Endometrial microvascular endothelial cells (primary cell): ENCODE results near the gene GABARAP. TPM values are rescaled to one million over a fixed set of nuclear protein-coding genes. Genes with fewer than 3 reads are reported as not detected.
"Not testable (repeated sequence)": the region's sequence is repeated elsewhere in the genome, so short reads cannot be mapped to it uniquely, and the experiment has no call there.

ENCODE experiments used
- in situ Hi-C: cut with HindIII; loops from 2 replicates; pipeline ENCODE4 v1.10.0; 2017; ENCODE audit warnings: low sequenced_read_pairs, low pct_unique_long_range_greater_than_20kb; ENCODE audit errors: inconsistent ontology term
- total RNA-seq: library from RNA; depleted of rRNA; stranded (reverse); fragments of >200 nt; gene quantifications from one replicate; pipeline ENCODE4 v1.2.3, GENCODE V29; 2015; ENCODE audit errors: inconsistent ontology term

Gene GABARAP
- total RNA-seq, 1 donor from 2014 or later, result 154 TPM

DNA sequence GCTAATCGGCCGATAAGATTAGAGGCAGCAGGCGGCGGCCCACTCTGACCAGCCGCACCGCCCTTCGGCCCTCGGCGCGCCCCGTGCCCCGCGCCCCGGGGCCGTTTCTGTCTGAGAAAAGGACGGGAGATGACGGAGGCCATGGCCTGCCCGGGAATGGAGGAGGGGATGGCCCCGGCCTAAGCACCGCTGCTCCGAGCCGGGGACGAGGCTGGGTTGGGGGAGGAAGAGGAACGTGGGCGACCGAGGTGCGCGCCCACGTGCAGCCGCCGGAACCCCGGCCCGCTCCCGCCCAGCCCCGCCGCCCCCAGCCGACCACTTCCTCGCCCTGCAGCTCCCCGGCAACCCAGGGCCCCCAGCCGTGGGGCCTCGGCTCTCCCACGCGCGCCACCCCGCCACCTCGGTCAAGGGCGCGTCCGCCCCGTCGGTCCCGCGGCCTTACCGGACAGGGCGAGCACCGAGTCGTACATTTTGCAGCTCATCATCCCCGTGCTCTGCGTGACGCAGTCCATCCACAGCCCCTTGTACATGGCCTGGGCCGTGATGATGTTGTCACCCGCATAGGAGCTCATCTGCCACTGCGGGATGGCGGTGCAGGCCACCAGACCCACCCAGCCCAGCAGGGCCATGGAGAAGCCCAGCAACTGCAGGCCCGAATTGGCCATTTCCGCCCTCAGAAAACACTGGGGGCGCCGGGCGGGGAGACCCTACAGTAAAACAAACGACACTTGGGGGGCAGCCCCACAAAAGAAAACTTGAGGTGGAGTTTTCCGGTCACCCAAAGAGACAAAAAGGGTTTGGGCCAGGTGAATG lies 19.3 kb upstream of the GABARAP start:
- in situ Hi-C loops, result no loop called here

DNA sequence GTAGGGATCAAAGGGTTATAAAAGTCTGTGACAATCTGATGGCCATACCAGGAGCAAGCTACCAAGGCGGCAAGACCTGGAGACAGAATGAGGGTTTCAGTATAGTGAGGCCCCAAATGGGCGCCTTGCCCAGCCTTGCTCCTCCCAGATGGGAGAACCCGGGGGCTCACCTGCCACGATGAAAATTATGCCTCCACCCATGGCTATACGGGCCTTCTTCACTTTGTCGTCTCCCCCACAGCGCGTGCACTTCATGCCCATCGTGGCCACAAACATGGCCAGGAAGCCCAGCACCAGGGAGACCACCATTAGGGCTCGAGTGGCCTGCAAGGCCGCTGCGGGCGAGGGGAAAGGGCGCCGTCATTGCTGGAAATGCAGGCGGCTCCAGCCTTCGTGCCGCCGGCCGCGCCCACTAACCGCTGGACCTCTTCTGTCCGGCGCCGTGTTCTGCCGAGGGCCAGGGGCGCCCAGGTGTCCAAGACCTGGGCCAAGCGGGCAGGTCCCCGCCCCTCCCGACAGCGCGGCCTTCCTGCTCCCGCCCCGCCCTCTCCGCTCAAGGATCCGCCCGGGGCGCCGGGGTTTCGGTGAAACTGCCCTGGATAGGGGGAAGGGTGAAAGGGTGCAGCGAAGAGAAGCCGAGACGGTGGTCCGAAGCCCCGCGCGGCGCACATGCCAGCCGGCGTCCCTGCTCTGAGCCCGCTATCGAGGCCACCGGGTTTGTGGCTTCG lies 18.6 kb upstream of the GABARAP start:
- in situ Hi-C loops, result no loop called here

DNA sequence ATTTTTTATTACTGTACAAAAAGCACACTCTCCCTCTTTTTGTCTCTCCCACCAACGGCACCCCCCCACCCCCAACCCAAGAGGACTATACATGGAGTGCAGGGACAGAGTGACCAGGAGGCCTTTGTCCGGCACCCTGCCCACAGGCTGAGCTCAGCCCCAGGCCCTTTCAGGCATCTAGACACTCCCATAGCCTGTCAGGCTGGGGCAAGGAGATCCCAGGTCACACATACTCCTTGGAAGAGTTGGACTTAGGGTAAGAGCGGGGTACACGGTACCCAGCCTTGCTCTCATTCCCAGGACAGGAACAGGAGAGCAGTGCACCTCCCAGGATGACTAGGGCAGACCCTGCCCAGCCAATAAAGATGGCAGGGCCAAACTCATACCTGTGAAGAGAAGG lies 17.9 kb upstream of the GABARAP start:
- in situ Hi-C loops, result no loop called here

GRCh38 chr17:7259555-7259889 lies 17.3 kb upstream of the GABARAP start:
- in situ Hi-C loops, result no loop called here

DNA sequence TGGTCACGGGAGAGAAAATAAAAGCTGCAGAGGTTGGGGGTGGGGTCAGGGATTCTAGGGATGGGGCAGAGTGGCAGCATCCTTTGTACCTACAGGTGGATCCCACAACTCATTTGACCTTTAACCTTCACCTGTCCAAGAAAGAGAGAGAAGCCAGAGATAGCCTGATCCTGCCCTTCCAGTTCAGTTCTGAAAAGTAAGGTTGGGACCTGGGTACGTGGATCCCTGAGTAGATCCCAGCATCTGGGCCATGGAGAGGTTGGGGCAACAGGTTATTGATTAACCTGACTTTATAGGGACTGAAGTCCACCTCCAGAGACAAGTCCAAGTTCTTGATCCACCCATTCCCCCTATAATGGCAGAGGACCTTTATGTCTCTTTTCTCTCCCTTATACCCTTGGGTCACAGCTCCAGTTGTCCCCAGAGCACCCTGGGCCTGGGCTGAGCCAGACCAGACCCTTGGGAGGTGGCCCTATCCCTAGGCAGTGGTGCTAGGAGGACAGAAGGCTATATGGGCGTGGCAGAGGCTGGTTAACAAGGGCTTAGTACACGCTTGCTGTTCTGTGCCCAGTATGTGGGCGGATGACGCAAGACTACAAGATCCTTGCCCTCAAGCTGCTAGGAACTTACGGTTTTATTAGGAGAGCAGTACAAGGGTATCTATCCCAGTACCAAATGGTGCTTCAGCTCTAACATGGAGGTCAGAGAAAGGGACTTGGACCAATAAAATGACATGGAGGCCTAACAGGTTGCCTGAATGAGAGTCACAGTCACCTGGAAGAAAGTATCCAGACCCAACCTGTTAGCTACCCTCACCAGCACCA lies 16.7 kb upstream of the GABARAP start:
- in situ Hi-C loops, result no loop called here

GRCh38 chr17:7256766-7257456 lies 14.7 kb upstream of the GABARAP start:
- in situ Hi-C loops, result no loop called here

DNA sequence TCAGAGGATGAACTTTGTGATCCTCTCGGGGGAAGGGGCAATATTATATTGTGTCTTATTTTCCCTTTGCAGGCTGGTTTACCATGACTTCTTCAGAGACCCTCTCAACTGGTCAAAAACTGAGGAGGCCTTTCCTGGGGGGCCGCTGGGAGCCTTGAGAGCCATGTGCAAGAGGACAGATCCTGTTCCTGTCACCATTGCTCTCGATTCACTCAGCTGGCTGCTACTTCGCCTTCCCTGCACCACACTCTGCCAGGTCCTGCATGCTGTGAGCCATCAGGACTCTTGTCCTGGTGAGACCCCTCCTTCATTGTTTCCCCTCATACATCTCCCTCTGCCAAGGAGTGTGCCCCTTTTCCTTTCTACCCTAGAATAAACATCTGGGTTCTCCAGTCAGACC lies 12.3 kb upstream of the GABARAP start:
- in situ Hi-C loops, result no loop called here

- in situ Hi-C loops, result no loop called here
Measured at GRCh38 chr17:7253082-7253481, 10.8 kb upstream of the GABARAP start.

DNA sequence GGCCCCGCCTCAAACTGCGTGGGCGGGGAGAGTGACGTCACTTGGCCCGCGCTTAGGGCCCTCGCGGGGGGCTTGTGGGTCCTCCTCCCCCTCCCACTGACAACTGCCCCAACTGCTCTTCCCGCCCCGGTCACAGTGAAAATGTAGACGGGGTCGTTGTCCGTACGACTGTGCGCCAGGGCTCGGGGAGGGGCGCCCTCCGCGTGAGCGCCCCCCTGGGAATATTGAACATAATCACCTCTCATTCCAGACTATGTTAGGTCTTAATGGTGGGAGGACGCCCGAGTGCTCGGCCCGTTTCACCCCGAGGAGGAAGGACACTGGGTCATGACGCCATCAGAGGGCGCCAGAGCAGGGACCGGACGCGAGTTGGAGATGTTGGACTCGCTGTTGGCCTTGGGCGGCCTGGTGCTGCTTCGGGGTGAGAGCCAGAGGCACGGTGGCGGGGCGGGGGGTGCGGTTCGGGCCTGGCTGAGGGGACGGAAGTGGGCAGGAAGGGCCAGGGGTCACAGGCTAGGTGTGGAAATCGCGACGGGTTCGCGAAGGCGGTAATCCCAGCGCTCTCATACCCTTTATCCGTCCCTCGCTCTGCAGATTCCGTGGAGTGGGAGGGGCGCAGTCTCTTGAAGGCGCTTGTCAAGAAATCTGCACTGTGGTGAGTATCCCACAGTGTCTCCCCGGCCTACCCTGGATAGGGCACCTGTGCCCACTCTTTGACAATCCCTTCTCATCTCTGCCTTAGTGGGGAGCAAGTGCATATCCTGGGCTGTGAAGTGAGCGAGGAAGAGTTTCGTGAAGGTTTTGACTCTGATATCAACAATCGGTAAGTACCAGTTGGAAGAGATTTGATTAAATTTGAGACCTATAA lies 10.2 kb upstream of the GABARAP start, which contains the start of gene ELP5:
Gene ELP5, plus strand, starts transcription at position 40 of the 868 bp plus-strand sequence. Its CDS starts 336 bp downstream, at position 376.
- in situ Hi-C loops, result no loop called here

GRCh38 chr17:7251661-7252175 lies 9.5 kb upstream of the GABARAP start, which contains the start of gene CTDNEP1:
TSS of gene CTDNEP1 (minus strand) at chr17:7251734. CDS start at chr17:7251296, 438 bp downstream.
- in situ Hi-C loops, result no loop called here

DNA sequence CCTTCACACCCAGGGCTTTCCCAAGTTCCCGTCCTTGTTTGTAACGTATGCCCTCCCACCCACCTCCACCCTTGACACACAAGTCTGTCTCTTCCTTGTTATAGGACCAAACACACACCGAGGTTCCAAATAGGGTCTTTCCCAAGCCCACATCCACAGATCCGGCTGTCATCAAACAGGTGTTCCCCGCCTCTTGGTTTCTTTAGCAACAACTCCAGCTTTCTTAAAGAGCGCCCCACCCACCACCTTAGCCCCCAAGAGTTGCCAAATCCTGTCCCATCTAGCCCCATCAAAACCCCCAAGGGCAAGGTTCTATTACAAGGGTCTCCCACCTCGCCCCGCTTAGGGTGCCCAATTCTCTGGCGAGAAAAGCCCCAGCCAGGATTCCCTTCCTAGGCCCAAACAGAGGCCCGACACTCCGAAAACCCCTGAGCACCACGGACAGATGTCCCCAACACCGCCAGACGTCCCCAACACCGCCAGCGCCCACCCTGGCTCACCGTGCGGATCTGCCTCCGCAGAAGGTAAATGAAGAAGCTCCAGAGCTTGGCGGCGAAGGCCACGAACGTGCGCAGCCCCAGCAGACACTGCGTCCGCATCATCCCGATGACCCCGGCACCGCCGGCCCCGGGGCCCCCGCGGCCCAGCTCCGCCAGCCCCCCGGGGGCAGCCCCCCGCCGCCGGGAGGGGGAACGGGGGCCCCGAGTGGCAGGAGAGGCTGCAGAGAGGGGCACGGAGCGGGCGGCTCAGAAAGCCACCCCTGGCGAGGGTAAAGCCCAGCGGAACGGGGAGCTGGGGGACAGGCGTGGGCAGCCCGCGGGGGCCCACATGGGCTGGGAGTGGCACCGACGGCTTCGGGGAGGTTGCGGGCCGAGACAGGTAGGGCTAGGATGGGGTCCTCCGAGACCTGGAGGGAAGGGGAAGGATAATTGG lies 8.7 kb upstream of the GABARAP start:
- in situ Hi-C loops, result no loop called here

- in situ Hi-C loops, result no loop called here
Measured at GRCh38 chr17:7249830-7250229, 7.6 kb upstream of the GABARAP start.

- in situ Hi-C loops, result no loop called here
Measured at GRCh38 chr17:7249214-7249613, 7.0 kb upstream of the GABARAP start.

- in situ Hi-C loops, result no loop called here
Measured at GRCh38 chr17:7248796-7249195, 6.5 kb upstream of the GABARAP start.

GRCh38 chr17:7246779-7247178 lies 4.5 kb upstream of the GABARAP start:
- in situ Hi-C loops, result no loop called here

- in situ Hi-C loops, result not testable (repeated sequence)
Measured at GRCh38 chr17:7243838-7244237, 1.6 kb upstream of the GABARAP start.

DNA sequence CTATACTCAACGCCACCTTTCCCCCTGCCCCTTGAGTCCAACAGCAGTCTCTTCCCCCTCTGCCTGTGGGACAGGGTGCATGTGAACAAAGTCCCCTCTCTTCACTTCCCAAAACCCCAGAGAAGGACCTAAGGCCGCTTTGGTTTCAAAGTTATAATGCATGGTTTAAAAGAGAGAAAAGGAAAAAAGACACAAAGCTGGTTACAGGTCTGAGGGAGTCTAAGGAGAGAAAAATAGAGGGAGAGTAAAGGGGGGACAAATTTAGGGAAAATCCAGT lies 1.1 kb upstream of the GABARAP start:
- in situ Hi-C loops, result no loop called here
